Activated naive CD4-positive, alpha-beta T cell treated with anti-CD3 and anti-CD28 coated beads, Interleukin-2, amount 50 U/mL, for 72 hours (primary cell): ENCODE results near the gene CTRL. TPM values are rescaled to one million over a fixed set of nuclear protein-coding genes. Genes with fewer than 3 reads are reported as not detected.

Experiments used
- ATAC-seq, 2 donors: fragments of 150-1000 bp; cut with Tn5 transposase; 2 replicates each; pipeline ENCODE4 v1.10.0; 2021; ENCODE audit warnings: mild to moderate bottlenecking in 2 of 2, moderate library complexity in 2 of 2
- DNase-seq, 2 donors: peaks; one replicate each; pipeline ENCODE4 v3.0.0; 2021 to 2022; ENCODE audit warnings: low spot score in 2 of 2
- H3K27ac Mint-ChIP-seq, 2 donors: one replicate each; pipeline ENCODE4 v1.8.0; 2022; ENCODE audit warnings: mild to moderate bottlenecking in 2 of 2, mixed read lengths in 2 of 2
- H3K36me3 Mint-ChIP-seq, 2 donors: one replicate each; pipeline ENCODE4 v1.8.0; 2022; ENCODE audit warnings: mixed read lengths in 2 of 2
- H3K9me3 Mint-ChIP-seq, 2 donors: one replicate each; pipeline ENCODE4 v1.8.0; 2022; ENCODE audit warnings: mixed read lengths in 2 of 2
- total RNA-seq, 2 donors: library from RNA; stranded (reverse); gene quantifications; one replicate each; pipeline ENCODE4 v1.2.3, GENCODE V29; 2022

Gene CTRL
- total RNA-seq, 2 donors from 2014 or later: 1.8 to 3.8 TPM

DNA sequence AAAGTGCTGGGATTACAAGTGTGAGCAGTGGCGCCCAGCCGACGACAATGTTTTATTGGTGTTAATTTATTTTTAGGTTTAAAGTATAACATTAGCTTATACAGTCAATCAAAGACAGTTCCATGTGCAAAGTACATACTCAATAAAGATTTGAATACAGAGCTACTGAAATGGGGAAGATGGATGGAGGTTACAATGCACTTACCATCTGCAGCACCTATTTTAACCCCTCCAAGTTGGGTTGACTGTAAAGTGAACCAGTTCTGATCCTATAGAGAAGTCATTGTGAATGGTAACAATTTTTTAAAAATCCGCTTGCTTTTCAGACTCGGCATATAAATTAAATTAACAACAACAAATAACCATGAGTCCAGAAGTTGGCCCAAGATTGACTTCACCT lies 39.3 kb downstream of the CTRL start:
- DNase-seq (no peak), ATAC-seq (no peak)
- Mint-ChIP-seq H3K36me3 (peaks cover 4 to 7% of the 10 kb centered on the region in 2 donors), H3K9me3 (no peaks in the 10 kb centered on the region), H3K27ac (peak overlapping the region; percentile 66 to 94)

DNA sequence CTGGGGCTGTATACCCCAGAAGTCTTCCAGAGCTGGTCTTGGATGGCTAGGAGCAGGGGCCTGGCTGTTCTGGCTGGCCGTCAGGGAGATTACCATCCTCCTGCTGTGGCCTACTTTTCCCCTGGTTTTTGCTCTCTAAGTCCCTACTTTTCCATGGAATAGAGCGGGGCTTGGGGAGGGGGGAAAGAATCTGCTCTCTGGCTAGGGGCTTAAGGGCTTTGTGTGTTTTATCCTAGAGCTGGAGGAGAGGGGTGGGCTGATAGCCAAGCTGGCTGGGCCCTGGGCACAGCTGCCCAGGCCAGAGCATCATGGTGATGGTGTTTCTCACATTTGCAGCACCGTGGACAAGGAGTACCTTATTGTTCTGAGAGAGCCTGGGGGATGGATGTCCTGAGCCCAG lies 43.3 kb downstream of the CTRL start:
- peak overlapping the region in 1 of 2 donors; percentile 86 for H3K27ac Mint-ChIP-seq
- no peak for DNase-seq
- peaks cover under 1 to 4% of the 10 kb centered on the region in 2 donors for H3K36me3 Mint-ChIP-seq
- no peak for ATAC-seq
- H3K9me3 Mint-ChIP-seq: no peaks in the 10 kb centered on the region

DNA sequence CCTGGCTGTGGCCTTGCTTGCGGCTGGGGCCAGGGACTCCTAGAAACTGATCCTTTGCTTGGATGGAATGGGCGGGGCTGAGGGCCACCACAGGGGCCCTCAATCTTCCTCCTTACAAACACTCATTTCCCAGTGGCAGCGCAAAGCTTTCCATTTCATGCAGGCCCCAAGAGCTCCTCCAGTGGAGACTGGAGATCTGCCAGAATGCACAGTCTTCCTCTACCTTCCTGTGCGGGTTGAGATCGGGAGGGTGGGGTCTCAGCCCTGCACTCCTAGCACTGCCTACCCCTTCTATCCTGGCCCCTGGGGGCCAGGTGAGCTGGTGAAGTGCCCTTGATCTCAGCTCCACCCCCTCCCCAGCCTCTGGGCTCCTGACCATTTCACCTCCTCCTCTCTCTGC lies 45.3 kb downstream of the CTRL start:
- no peak for DNase-seq
- Mint-ChIP-seq H3K27ac (no peak overlapping the region), H3K9me3 (no peaks in the 10 kb centered on the region), H3K36me3 (peaks cover 0 to 7% of the 10 kb centered on the region in 2 donors)
- ATAC-seq: no peak

DNA sequence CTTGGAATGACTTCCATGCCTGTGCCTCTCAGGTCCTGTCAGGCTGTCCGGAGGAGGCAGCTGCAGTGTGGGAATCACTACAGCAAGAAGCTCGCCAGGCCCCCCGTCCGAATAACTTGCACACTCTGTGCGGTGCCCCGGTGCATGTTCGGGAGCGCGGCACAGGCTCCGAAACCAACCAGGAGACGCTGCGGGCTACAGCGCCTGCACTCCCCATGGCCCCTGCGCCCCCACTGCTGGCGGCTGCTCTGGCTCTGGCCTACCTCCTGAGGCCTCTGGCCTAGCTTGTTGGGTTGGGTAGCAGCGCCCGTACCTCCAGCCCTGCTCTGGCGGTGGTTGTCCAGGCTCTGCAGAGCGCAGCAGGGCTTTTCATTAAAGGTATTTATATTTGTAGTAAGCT lies 45.7 kb downstream of the CTRL start:
- peaks cover 0 to 7% of the 10 kb centered on the region in 2 donors for H3K36me3 Mint-ChIP-seq
- DNase-seq (no peak), ATAC-seq (no peak)
- H3K9me3 Mint-ChIP-seq: no peaks in the 10 kb centered on the region
- no peak overlapping the region for H3K27ac Mint-ChIP-seq

DNA sequence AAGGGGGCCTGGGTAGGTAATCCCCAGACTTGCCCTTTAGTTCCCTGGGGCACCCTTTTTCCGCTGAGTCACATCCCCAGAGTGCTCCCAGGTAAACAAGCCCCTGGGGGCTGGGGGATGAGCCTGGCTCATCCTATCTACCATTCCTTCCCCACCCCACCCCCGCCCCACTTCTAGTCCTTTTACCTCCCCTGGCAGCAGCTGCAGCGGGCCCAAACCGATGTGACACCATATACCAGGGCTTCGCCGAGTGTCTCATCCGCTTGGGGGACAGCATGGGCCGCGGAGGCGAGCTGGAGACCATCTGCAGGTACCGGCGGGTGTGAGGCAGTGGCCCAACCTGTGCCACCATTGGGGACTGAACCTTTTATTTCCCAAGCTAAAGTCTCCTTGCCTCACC lies 46.1 kb downstream of the CTRL start:
- peaks cover 0 to 7% of the 10 kb centered on the region in 2 donors for H3K36me3 Mint-ChIP-seq
- no peak overlapping the region for H3K27ac Mint-ChIP-seq
- DNase-seq: no peak
- no peak for ATAC-seq
- H3K9me3 Mint-ChIP-seq: no peaks in the 10 kb centered on the region

DNA sequence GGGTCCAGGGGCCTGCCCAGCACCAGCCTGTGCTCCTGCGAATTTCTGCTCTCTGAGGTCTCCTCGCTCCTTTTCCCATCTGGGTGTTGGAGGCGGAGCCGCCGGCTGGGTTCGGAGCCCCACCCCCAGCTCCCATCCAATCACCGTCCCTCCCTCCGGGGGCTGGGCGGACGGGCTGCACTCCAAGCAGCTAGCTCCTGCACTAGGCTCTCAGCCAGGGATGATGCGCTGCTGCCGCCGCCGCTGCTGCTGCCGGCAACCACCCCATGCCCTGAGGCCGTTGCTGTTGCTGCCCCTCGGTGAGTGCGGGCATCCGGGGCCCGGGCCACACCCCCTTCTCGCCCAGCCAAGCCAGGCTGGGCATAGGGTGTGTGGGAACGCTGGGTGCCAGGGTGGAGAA lies 47.0 kb downstream of the CTRL start, which contains the start of gene NRN1L:
NRN1L (plus strand) TSS at position 202 of the 400 bp plus-strand sequence; CDS start at position 221, 19 bp downstream.
- Mint-ChIP-seq H3K9me3 (no peaks in the 10 kb centered on the region), H3K36me3 (peaks cover 0 to 7% of the 10 kb centered on the region in 2 donors), H3K27ac (peak within 1 kb of the TSS; percentile 57 to 81)
- DNase-seq (no peak), ATAC-seq (no peak)

DNA sequence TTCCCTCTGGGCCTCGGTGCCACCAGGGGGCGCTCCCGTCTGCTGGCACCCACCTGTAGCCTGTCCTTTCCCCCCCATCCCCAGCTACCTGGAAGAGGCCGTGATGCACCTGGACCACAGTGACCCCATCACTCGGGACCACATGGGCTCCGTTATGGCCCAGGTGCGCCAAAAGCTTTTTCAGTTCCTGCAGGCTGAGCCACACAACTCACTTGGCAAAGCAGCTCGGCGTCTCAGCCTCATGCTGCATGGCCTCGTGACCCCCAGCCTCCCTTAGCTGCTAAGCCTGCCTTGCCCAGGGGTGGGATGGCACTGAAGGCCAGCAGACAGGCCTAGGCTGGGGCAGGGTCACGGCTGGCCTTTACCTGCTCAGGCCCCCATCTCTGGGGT lies 47.8 kb downstream of the CTRL start:
- Mint-ChIP-seq H3K27ac (peak overlapping the region in 1 of 2 donors; percentile 81), H3K36me3 (peaks cover 0 to 7% of the 10 kb centered on the region in 2 donors), H3K9me3 (no peaks in the 10 kb centered on the region)
- ATAC-seq (peak; percentile 83 to 86), DNase-seq (peak; percentile 68 to 85)

DNA sequence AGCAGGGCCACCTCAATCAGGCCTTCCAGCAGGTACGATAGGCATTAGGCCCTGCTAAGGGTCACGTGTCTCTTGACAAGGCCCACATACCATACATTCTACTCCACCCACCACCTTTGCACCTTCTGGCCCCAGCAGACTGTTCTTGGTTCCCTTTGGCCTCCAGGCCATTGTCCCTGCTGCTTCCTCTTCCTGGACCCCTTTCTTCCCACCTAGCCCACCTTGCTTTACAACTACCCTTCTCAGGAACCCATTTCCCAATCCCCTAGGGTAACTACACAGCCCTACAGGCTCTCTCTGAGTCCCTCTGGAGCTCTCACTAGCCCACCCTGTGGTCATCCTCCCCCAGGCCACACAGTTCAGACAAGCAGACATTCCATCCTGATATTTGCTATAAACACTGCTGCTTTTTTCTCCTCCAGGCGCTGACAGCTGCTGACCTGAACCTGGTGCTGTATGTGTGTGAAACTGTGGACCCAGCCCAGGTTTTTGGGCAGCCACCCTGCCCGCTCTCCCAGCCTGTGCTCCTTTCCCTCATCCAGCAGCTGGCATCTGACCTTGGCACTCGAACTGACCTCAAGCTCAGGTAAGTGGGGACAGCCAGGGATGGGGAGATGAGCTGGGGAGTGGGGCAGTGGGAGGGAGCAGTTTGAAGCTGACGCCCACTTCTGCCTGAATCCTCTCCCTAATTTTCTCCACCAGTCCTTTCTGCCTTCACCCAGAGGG lies 48.4 kb downstream of the CTRL start:
- ATAC-seq (peak; percentile 17 to 33), DNase-seq (no peak)
- Mint-ChIP-seq H3K36me3 (peaks cover 0 to 7% of the 10 kb centered on the region in 2 donors), H3K9me3 (no peaks in the 10 kb centered on the region), H3K27ac (peak overlapping the region in 1 of 2 donors; percentile 81)

DNA sequence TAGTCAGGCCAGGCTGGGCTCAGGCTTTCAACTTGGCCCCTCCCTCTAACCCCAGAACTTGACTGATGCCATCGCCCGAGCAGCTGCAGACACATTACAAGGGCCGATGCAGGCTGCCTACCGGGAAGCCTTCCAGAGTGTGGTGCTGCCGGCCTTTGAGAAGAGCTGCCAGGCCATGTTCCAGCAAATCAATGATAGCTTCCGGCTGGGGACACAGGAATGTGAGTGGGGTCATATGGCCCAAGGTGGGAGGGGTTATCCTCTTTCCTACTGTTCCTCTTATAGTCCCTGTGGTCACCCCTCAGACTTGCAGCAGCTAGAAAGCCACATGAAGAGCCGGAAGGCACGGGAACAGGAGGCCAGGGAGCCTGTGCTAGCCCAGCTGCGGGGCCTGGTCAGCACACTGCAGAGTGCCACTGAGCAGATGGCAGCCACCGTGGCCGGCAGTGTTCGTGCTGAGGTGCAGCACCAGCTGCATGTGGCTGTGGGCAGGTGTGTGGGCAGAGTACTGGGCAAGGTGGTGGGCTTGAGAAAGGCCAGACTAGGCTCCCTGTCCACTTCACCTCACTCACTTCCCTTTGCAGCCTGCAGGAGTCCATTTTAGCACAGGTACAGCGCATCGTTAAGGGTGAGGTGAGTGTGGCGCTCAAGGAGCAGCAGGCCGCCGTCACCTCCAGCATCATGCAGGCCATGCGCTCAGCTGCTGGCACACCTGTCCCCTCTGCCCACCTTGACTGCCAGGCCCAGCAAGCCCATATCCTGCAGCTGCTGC lies 49.1 kb downstream of the CTRL start:
- peaks cover 0 to 7% of the 10 kb centered on the region in 2 donors for H3K36me3 Mint-ChIP-seq
- no peaks in the 10 kb centered on the region for H3K9me3 Mint-ChIP-seq
- ATAC-seq: no peak
- DNase-seq: no peak
- no peak overlapping the region for H3K27ac Mint-ChIP-seq

DNA sequence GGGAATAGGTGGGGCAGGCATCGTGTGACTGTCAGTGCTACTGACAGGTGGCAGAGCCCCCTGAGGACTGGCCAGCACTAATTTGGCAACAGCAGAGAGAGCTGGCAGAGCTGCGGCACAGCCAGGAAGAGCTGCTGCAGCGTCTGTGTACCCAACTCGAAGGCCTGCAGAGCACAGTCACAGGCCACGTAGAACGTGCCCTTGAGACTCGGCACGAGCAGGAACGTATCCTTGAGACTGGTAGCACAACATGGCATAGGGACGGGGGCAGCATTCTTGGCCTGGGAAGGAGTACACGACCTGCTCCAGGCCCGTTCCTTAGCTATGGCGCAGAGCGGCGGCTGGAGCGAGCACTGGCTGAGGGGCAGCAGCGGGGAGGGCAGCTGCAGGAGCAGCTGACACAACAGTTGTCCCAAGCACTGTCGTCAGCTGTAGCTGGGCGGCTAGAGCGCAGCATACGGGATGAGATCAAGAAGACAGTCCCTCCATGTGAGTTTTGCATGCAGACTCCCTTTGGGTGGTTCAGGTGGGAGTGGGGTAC lies 50.0 kb downstream of the CTRL start:
- DNase-seq: no peak
- ATAC-seq: no peak
- H3K36me3 Mint-ChIP-seq: peaks cover 0 to 7% of the 10 kb centered on the region in 2 donors
- peak overlapping the region in 1 of 2 donors; percentile 72 for H3K27ac Mint-ChIP-seq
- H3K9me3 Mint-ChIP-seq: no peaks in the 10 kb centered on the region

DNA sequence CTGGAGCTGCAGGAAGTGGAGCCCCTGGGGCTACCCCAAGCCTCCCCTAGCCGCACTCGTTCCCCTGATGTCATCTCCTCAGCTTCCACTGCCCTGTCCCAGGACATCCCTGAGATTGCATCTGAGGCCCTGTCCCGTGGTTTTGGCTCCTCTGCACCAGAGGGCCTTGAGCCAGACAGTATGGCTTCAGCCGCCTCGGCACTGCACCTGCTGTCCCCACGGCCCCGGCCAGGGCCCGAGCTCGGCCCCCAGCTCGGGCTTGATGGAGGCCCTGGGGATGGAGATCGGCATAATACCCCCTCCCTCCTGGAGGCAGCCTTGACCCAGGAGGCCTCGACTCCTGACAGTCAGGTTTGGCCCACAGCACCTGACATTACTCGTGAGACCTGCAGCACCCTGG lies 51.1 kb downstream of the CTRL start:
- Mint-ChIP-seq H3K9me3 (no peaks in the 10 kb centered on the region), H3K27ac (no peak overlapping the region), H3K36me3 (peaks cover 0 to 7% of the 10 kb centered on the region in 2 donors)
- DNase-seq: no peak
- ATAC-seq: no peak

DNA sequence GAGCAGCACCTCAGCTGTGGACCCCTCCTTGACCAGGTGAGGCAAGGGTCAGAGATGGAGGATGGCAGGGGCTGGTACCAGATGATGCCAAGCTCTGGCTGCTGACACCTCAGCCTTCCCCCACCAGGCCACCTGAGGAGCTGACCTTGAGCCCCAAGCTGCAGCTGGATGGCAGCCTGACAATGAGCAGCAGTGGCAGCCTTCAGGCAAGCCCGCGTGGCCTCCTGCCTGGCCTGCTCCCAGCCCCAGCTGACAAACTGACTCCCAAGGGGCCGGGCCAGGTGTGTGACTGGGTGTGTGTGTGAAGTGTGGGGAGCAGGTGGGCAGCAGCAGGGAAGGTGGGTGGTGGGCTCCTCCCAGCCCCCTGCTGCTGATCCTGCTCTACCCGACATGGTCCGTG lies 51.7 kb downstream of the CTRL start:
- ATAC-seq (no peak), DNase-seq (no peak)
- H3K9me3 Mint-ChIP-seq: no peaks in the 10 kb centered on the region
- peaks cover 0 to 7% of the 10 kb centered on the region in 2 donors for H3K36me3 Mint-ChIP-seq
- no peak overlapping the region for H3K27ac Mint-ChIP-seq

Other genes starting within 250 kb of the CTRL start
- gene GFOD2, start 212.5 kb downstream of the CTRL start, total RNA-seq: 10 to 100 TPM; 10.9 to 12.9 TPM
- gene RANBP10, start 125.3 kb downstream of the CTRL start, total RNA-seq: 10 to 100 TPM; 18.3 to 21.2 TPM
- under 1 TPM in 1 of 2 donors, not detected in 1; 0.35 TPM for gene TSNAXIP1, start 125.0 kb downstream of the CTRL start, total RNA-seq
- 10 to 100 TPM; 26.9 to 43.2 TPM for gene THAP11, start 89.5 kb downstream of the CTRL start, total RNA-seq
- gene NUTF2, start 84.9 kb downstream of the CTRL start, total RNA-seq: 100 to 1,000 TPM; 111 to 160 TPM
- gene CENPT, start 84.2 kb downstream of the CTRL start, total RNA-seq: 10 to 100 TPM; 49.5 to 86.4 TPM
- 100 to 1,000 TPM; 108 to 117 TPM for gene EDC4, start 58.8 kb downstream of the CTRL start, total RNA-seq
- under 1 TPM in 1 of 2 donors, not detected in 1; 0.78 TPM for gene NRN1L, start 47.0 kb downstream of the CTRL start, total RNA-seq
- 10 to 100 TPM in 1 of 2 donors, 1 to 10 TPM in 1; 3.5 to 11.6 TPM for gene PSKH1, start 38.6 kb downstream of the CTRL start, total RNA-seq
- gene PSMB10, start 5.0 kb upstream of the CTRL start, total RNA-seq: 100 to 1,000 TPM; 156 to 215 TPM
- 10 to 100 TPM; 15.7 to 32.5 TPM for gene LCAT, start 12.3 kb upstream of the CTRL start, total RNA-seq
- 10 to 100 TPM; 37.2 to 64.0 TPM for gene SLC12A4, start 36.8 kb upstream of the CTRL start, total RNA-seq
- gene DPEP3, start 48.6 kb upstream of the CTRL start, total RNA-seq: under 1 TPM; 0.19 to 0.23 TPM
- gene DPEP2, start 67.6 kb upstream of the CTRL start, total RNA-seq: 1 to 10 TPM; 2.5 to 6.3 TPM
- gene DPEP2NB, start 84.0 kb upstream of the CTRL start, total RNA-seq: not detected
- 10 to 100 TPM in 1 of 2 donors, 1 to 10 TPM in 1; 7.7 to 15.6 TPM for gene DDX28, start 91.4 kb upstream of the CTRL start, total RNA-seq
- 10 to 100 TPM; 21.2 to 35.5 TPM for gene DUS2, start 91.4 kb upstream of the CTRL start, total RNA-seq
- gene NFATC3, start 153.5 kb upstream of the CTRL start, total RNA-seq: 10 to 100 TPM; 64.2 to 90.1 TPM